Keratinocyte (primary cell): ENCODE results near the gene ZNF804A. TPM values are rescaled to one million over a fixed set of nuclear protein-coding genes. Genes with fewer than 3 reads are reported as not detected.

ENCODE experiments used
- DNase-seq: peaks from one replicate; pipeline ENCODE4 v3.0.0-alpha.2; 2011; ENCODE audit warnings: low read depth, missing footprints, low spot score
- FAIRE-seq: peaks from 2 replicates; lab custom pipeline; 2011; peaks lifted over from hg19 to GRCh38; lab: Jason Lieb, UNC
- H2AFZ ChIP-seq: 2 replicates; pipeline ENCODE4 v1.6.0; 2012; ENCODE audit warnings: low read length, control low read depth, inconsistent platforms; ENCODE audit not compliant: control insufficient read depth
- H3K27ac ChIP-seq: 2 replicates; pipeline ENCODE4 v1.5.1; 2011; ENCODE audit warnings: low read length; ENCODE audit not compliant: control insufficient read depth, insufficient read depth
- H3K27me3 ChIP-seq: 3 replicates; pipeline ENCODE4 v1.6.0; 2011; ENCODE audit warnings: low read length; ENCODE audit not compliant: control insufficient read depth, insufficient read depth; ENCODE audit errors: extremely low read depth
- H3K36me3 ChIP-seq, 2 experiments: 2 replicates in 1 of 2; 3 replicates in 1 of 2; pipeline ENCODE4 v1.5.1; 2011; ENCODE audit warnings: low read length in 2 of 2, mild to moderate bottlenecking in 1 of 2; ENCODE audit not compliant: control insufficient read depth in 2 of 2, insufficient read depth in 2 of 2; ENCODE audit errors: extremely low read depth in 1 of 2
- H3K4me1 ChIP-seq: 3 replicates; pipeline ENCODE4 v1.5.1; 2011; ENCODE audit warnings: low read length; ENCODE audit not compliant: control insufficient read depth, insufficient read depth; ENCODE audit errors: extremely low read depth
- H3K4me2 ChIP-seq: 3 replicates; pipeline ENCODE4 v1.6.0; 2011; ENCODE audit warnings: low read depth, low read length; ENCODE audit not compliant: control insufficient read depth, insufficient read depth; ENCODE audit errors: extremely low read depth
- H3K4me3 ChIP-seq, 3 experiments: fragments of 200-600 bp in 1 of 3; sonication (generic) in 1 of 3; 2 replicates in 2 of 3; 3 replicates in 1 of 3; pipeline ENCODE4 v1.5.1; 2011 to 2016; ENCODE audit warnings: low read length in 3 of 3, mild to moderate bottlenecking in 3 of 3, control low read depth in 2 of 3, inconsistent platforms in 1 of 3, low read depth in 1 of 3, mixed read lengths in 1 of 3, mixed run types in 1 of 3, moderate library complexity in 1 of 3; ENCODE audit not compliant: control insufficient read depth in 2 of 3, insufficient read depth in 2 of 3; ENCODE audit errors: extremely low read depth in 1 of 3
- H3K79me2 ChIP-seq: 2 replicates; pipeline ENCODE4 v1.6.0; 2012; ENCODE audit warnings: low read length; ENCODE audit not compliant: control insufficient read depth, insufficient read depth
- H3K9ac ChIP-seq: 3 replicates; pipeline ENCODE4 v1.6.0; 2011; ENCODE audit warnings: low read length; ENCODE audit not compliant: control insufficient read depth, insufficient read depth; ENCODE audit errors: extremely low read depth
- H3K9me1 ChIP-seq: 3 replicates; pipeline ENCODE4 v1.6.0; 2011; ENCODE audit warnings: low read length; ENCODE audit not compliant: control insufficient read depth, insufficient read depth; ENCODE audit errors: extremely low read depth
- H3K9me3 ChIP-seq: 2 replicates; pipeline ENCODE4 v1.5.1; 2012; ENCODE audit warnings: low read depth, low read length; ENCODE audit not compliant: control insufficient read depth
- H4K20me1 ChIP-seq: 3 replicates; pipeline ENCODE4 v1.6.0; 2011; ENCODE audit warnings: low read length; ENCODE audit not compliant: control insufficient read depth, insufficient read depth; ENCODE audit errors: extremely low read depth
- CTCF ChIP-seq, 3 experiments: IDR thresholded peaks in 1 of 3; conservative IDR thresholded peaks in 1 of 3; optimal IDR thresholded peaks in 1 of 3; 2 replicates in 2 of 3; 3 replicates in 1 of 3; pipeline versions ENCODE3 to v1.5.1; 2011; ENCODE audit warnings: low read length in 3 of 3, mild to moderate bottlenecking in 3 of 3, moderate library complexity in 2 of 3, control low read depth in 1 of 3, inconsistent platforms in 1 of 3; ENCODE audit not compliant: insufficient read depth in 2 of 3; ENCODE audit errors: extremely low read depth in 1 of 3
- EZH2 ChIP-seq: IDR thresholded peaks from one replicate; pipeline ENCODE4 v1.6.1; 2012; ENCODE audit warnings: inconsistent platforms, mild to moderate bottlenecking, low read length, moderate library complexity
- dilution Hi-C: fragments of 300-500 bp; cut with MboI; formaldehyde crosslinking; loops from one replicate; pipeline ENCODE4 v1.7.0; 2020; ENCODE audit warnings: low sequenced_read_pairs; ENCODE audit not compliant: extremely low pct_ligation_motif_present
- polyA plus RNA-seq, 5 experiments: library from polyadenylated mRNA; depleted of rRNA in 3 of 5; stranded (reverse) in 3 of 5; stranded (forward) in 1 of 5; unstranded in 1 of 5; fragments of >200 nt; gene quantifications; 1 replicate in 1 of 5; 2 replicates in 3 of 5; 3 replicates in 1 of 5; pipeline versions ENCODE4 v1.2.1 to v1.2.3, GENCODE V29; 2011 to 2012; ENCODE audit warnings: missing spikeins in 2 of 5, low read depth in 1 of 5, low replicate concordance in 1 of 5

The ZNF804A gene
- polyA plus RNA-seq, 1 donor (not counting 4 experiments of a cell fraction or from before 2014, with no cell fraction given), result 0.08 TPM

GRCh38 chr2:184566716-184567115 is 31.6 kb upstream of the ZNF804A start:
- Histone ChIP-seq H3K79me2 (no peaks in the 10 kb centered on the region), H3K9me3 (no peaks in the 10 kb centered on the region), H3K27me3 (no peaks in the 10 kb centered on the region), H3K4me3 (no peak overlapping the region), H3K27ac (no peak overlapping the region), H3K9me1 (no peaks in the 10 kb centered on the region), H3K4me1 (peaks cover 3% of the 10 kb centered on the region), H3K4me2 (no peak overlapping the region), H3K36me3 (no peaks in the 10 kb centered on the region), H2AFZ (no peak overlapping the region), H3K9ac (no peak overlapping the region), H4K20me1 (no peaks in the 10 kb centered on the region)
- TF ChIP-seq EZH2 (no peak), CTCF (optimal IDR thresholded peaks at IDR 0.05 in 1 of 3, IDR thresholded peaks at IDR 0.05 in 1 of 3, conservative IDR thresholded peaks at IDR 0.05 in 1 of 3; ENCODE audit: extremely low read depth in 1 of 3, insufficient read depth in 2 of 3, low read length in 3 of 3) (no peak)
- dilution Hi-C loops, result no loop called here
- no peak for FAIRE-seq
- DNase-seq, result no peak

GRCh38 chr2:184577056-184577455 is 21.3 kb upstream of the ZNF804A start:
- Histone ChIP-seq H3K36me3 (no peaks in the 10 kb centered on the region), H3K4me3 (no peak overlapping the region), H3K4me2 (no peak overlapping the region), H3K9ac (no peak overlapping the region), H3K27me3 (no peaks in the 10 kb centered on the region), H3K9me3 (no peaks in the 10 kb centered on the region), H4K20me1 (no peaks in the 10 kb centered on the region), H2AFZ (no peak overlapping the region), H3K27ac (no peak overlapping the region), H3K4me1 (no peaks in the 10 kb centered on the region), H3K9me1 (no peaks in the 10 kb centered on the region), H3K79me2 (no peaks in the 10 kb centered on the region)
- TF ChIP-seq EZH2 (no peak), CTCF (optimal IDR thresholded peaks at IDR 0.05 in 1 of 3, IDR thresholded peaks at IDR 0.05 in 1 of 3, conservative IDR thresholded peaks at IDR 0.05 in 1 of 3; ENCODE audit: extremely low read depth in 1 of 3, insufficient read depth in 2 of 3, low read length in 3 of 3) (no peak)
- dilution Hi-C loops, result no loop called here
- DNase-seq (no peak), FAIRE-seq (no peak)
